Measurements from ENCODE around the gene MS4A10. TPM values are rescaled to one million over a fixed set of nuclear protein-coding genes. Genes with fewer than 3 reads are reported as not detected.

MS4A10 gene
- total and polyA plus RNA-seq, 2 donors (not counting 1 experiment from before 2014, with no cell fraction given): not detected

- H3K4me2 ChIP-seq (replicated peaks; ENCODE audit: low read depth, low read length, poor library complexity, severe bottlenecking): no peak overlapping the region
- TF ChIP-seq CTCF (IDR thresholded peaks at IDR 0.05): no peak
- WGBS (ENCODE audit: insufficient coverage): 87% methylated on average over 4 of the region's 4 CpGs
- H3K27me3 Mint-ChIP-seq: peaks cover 32% of the 10 kb centered on the region
- H3K9me3 ChIP-seq (ENCODE audit: control extremely low read depth in 1 of 3, control insufficient read depth in 2 of 3, insufficient read depth in 1 of 3, low read length in 2 of 3): no peaks in the 10 kb centered on the region
- H3K9me3 Mint-ChIP-seq (ENCODE audit: insufficient read depth): no peaks in the 10 kb centered on the region
- H3K27me3 ChIP-seq (replicated peaks in 1 of 4; ENCODE audit: control extremely low read depth in 1 of 4, control insufficient read depth in 3 of 4, insufficient read depth in 4 of 4, low read length in 3 of 4): peaks cover 0 to 13% (median 0%) of the 10 kb centered on the region in 4 experiments
- H3K27ac Mint-ChIP-seq: no peak overlapping the region
- H3K9ac ChIP-seq (ENCODE audit: low read length): no peak overlapping the region
- H3K27ac ChIP-seq (ENCODE audit: low read length in 2 of 2): no peak overlapping the region
- intact Hi-C loops (cut with micrococcal nuclease): no loop called here
- H3K4me1 Mint-ChIP-seq: no peaks in the 10 kb centered on the region
- no peak for DNase-seq
- no peaks in the 10 kb centered on the region for H4K20me1 ChIP-seq (ENCODE audit: control insufficient read depth, insufficient read depth, low read length, poor library complexity, severe bottlenecking)
- ATAC-seq (ENCODE audit: low read depth): no peak
- ChIA-PET POLR2A (no interaction called here), CTCF (interaction anchor here (2.1 kb wide), 1 partner anchor 10 kb away, joined by 12 read pairs; no protein-coding TSS in a partner anchor)
- no peaks in the 10 kb centered on the region for H3K79me2 ChIP-seq (ENCODE audit: control insufficient read depth, insufficient read depth, low read length)
- no peak overlapping the region for H3K4me3 Mint-ChIP-seq
- H3K36me3 ChIP-seq (replicated peaks in 1 of 2; ENCODE audit: control extremely low read depth in 1 of 2, control insufficient read depth in 1 of 2, extremely low read depth in 1 of 2, insufficient read depth in 2 of 2, low read length in 1 of 2): no peaks in the 10 kb centered on the region
- no peak overlapping the region for H2AFZ ChIP-seq (ENCODE audit: insufficient read depth, low read depth, low read length, poor library complexity, severe bottlenecking)
- no peak overlapping the region for H3K4me3 ChIP-seq (ENCODE audit: control extremely low read depth in 1 of 5, extremely low read depth in 1 of 5, insufficient read depth in 1 of 5, low read depth in 2 of 5, low read length in 4 of 5)
- H3K4me1 ChIP-seq (ENCODE audit: control insufficient read depth in 2 of 2, insufficient read depth in 2 of 2, low read length in 2 of 2): no peaks in the 10 kb centered on the region
Measured at GRCh38 chr11:60753309-60753708, 31.8 kb upstream of the MS4A10 start.

- Histone ChIP-seq H3K9me3 (ENCODE audit: control extremely low read depth in 1 of 3, control insufficient read depth in 2 of 3, insufficient read depth in 1 of 3, low read length in 2 of 3) (no peaks in the 10 kb centered on the region), H3K9ac (ENCODE audit: low read length) (no peak overlapping the region), H3K36me3 (replicated peaks in 1 of 2; ENCODE audit: control extremely low read depth in 1 of 2, control insufficient read depth in 1 of 2, extremely low read depth in 1 of 2, insufficient read depth in 2 of 2, low read length in 1 of 2) (no peaks in the 10 kb centered on the region), H3K4me1 (ENCODE audit: control insufficient read depth in 2 of 2, insufficient read depth in 2 of 2, low read length in 2 of 2) (no peaks in the 10 kb centered on the region), H2AFZ (ENCODE audit: insufficient read depth, low read depth, low read length, poor library complexity, severe bottlenecking) (no peak overlapping the region), H3K4me3 (ENCODE audit: control extremely low read depth in 1 of 5, extremely low read depth in 1 of 5, insufficient read depth in 1 of 5, low read depth in 2 of 5, low read length in 4 of 5) (no peak overlapping the region), H3K79me2 (ENCODE audit: control insufficient read depth, insufficient read depth, low read length) (no peaks in the 10 kb centered on the region), H4K20me1 (ENCODE audit: control insufficient read depth, insufficient read depth, low read length, poor library complexity, severe bottlenecking) (no peaks in the 10 kb centered on the region), H3K4me2 (replicated peaks; ENCODE audit: low read depth, low read length, poor library complexity, severe bottlenecking) (no peak overlapping the region), H3K27me3 (replicated peaks in 1 of 4; ENCODE audit: control extremely low read depth in 1 of 4, control insufficient read depth in 3 of 4, insufficient read depth in 4 of 4, low read length in 3 of 4) (peaks cover 0 to 11% (median 0%) of the 10 kb centered on the region in 4 experiments), H3K27ac (ENCODE audit: low read length in 2 of 2) (no peak overlapping the region)
- Mint-ChIP-seq H3K4me3 (no peak overlapping the region), H3K4me1 (peaks cover 11% of the 10 kb centered on the region), H3K9me3 (ENCODE audit: insufficient read depth) (no peaks in the 10 kb centered on the region), H3K27ac (no peak overlapping the region), H3K27me3 (peaks cover 41% of the 10 kb centered on the region)
- ChIA-PET POLR2A (no interaction called here), CTCF (interaction anchor here (2.1 kb wide), 1 partner anchor 9 kb away, joined by 12 read pairs; no protein-coding TSS in a partner anchor)
- TF ChIP-seq EZH2 (IDR thresholded peaks at IDR 0.05; ENCODE audit: borderline replicate concordance, insufficient read depth, low read depth, low read length, poor library complexity, severe bottlenecking): no peak
- no peak for TF ChIP-seq CTCF (IDR thresholded peaks at IDR 0.05)
- ATAC-seq (ENCODE audit: low read depth): no peak
- intact Hi-C loops (cut with micrococcal nuclease): no loop called here
- DNase-seq: no peak
- 86% methylated on average over 2 of the region's 6 CpGs for WGBS (ENCODE audit: insufficient coverage)
Measured at GRCh38 chr11:60754887-60755286, 30.2 kb upstream of the MS4A10 start.

Data from B cell (primary cell).